HG02885 (cell line): ENCODE data around the gene RASGRF1.

ENCODE experiments used
- ATAC-seq: cut with Tn5 transposase; IDR thresholded peaks from one replicate; pipeline ENCODE4 v1.9.1; 2021; ENCODE audit warnings: mild to moderate bottlenecking; ENCODE audit not compliant: unreplicated experiment, poor library complexity

Gene RASGRF1

GRCh38 chr15:79067969-79068368 lies 22.6 kb downstream of the RASGRF1 start:
- ATAC-seq: no peak

DNA sequence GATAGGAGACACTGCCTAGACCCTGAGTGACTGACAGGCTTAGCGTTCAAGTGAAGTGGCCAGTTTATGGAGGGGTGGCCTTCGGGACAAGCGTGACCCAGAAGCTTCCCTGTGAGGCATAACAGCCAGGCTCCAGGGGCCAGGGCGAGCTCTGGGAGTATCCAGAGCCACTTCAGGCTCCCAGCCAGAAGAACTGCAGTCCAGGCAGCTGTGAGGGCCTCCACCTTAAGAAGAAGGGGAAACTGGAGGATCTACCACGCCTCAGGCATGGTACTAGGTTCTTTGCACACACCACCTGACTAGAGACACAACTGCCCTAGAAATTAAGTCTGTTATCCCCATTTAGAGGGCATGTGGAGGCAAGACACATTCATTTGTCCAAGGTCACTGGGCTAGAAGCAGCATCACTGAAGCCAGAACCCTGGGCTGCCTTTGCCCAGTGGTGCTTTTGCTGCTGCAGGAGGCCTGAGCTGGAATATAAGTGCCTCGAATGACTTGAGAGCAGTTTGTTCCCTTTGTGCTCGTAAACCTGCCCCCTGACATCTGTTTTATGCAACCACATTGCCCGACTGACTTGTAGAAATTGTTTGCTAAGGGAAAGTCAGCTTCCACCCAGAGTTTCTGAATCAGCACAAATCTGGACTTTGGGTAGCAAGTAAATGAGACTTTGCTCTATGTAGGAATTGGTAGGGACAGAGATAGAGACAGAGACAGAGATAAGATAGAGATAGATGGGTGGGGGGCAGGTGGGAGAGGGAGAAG lies 23.3 kb downstream of the RASGRF1 start:
- no peak for ATAC-seq

GRCh38 chr15:79066391-79067071 lies 24.0 kb downstream of the RASGRF1 start:
- ATAC-seq: no peak

GRCh38 chr15:79065706-79066376 lies 24.7 kb downstream of the RASGRF1 start:
- ATAC-seq: no peak

DNA sequence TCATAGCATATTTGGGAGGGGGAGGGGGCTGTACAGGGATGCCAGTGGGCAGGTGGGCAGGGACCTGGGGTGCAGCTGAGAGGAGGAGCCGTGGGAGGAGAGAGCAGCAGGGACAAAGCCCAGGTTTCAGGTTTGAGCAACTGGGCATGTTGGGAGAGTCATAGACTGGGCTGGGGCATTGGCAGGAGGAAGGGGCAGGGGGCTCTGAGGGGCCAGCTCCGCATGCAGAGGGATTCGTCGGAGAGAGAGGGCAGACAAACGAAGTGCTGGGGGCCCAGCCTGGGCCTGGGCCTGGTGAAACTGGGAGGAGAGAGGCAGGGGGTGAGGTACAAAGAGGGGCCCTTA lies 25.2 kb downstream of the RASGRF1 start:
- ATAC-seq: no peak

GRCh38 chr15:79064496-79064895 lies 26.1 kb downstream of the RASGRF1 start:
- no peak for ATAC-seq

GRCh38 chr15:79060175-79060574 lies 30.4 kb downstream of the RASGRF1 start:
- no peak for ATAC-seq

GRCh38 chr15:79059081-79059572 lies 31.5 kb downstream of the RASGRF1 start:
- no peak for ATAC-seq

- ATAC-seq: no peak
Observed at GRCh38 chr15:79058260-79058850, 32.2 kb downstream of the RASGRF1 start.

DNA sequence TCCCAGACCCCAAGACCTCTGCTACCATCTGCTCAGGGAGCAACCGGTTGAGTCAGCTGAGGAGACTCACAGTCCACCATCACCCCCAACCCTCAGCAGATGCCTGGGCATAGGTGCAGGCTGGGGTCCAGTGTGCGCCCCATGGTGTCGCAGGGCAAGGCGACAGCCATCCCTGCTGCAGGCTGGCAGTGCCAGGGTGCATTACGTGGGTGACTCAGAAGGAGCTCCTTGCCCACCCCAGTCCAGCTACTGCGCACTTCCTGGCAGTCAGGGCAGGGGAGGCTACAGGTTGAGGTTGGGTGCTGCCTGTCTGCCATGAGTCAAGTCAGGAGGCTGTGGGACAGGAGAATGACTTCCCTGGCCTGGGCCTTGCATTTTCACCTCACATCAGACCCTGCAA lies 33.5 kb downstream of the RASGRF1 start:
- ATAC-seq: no peak

GRCh38 chr15:79054350-79054749 lies 36.2 kb downstream of the RASGRF1 start:
- no peak for ATAC-seq

DNA sequence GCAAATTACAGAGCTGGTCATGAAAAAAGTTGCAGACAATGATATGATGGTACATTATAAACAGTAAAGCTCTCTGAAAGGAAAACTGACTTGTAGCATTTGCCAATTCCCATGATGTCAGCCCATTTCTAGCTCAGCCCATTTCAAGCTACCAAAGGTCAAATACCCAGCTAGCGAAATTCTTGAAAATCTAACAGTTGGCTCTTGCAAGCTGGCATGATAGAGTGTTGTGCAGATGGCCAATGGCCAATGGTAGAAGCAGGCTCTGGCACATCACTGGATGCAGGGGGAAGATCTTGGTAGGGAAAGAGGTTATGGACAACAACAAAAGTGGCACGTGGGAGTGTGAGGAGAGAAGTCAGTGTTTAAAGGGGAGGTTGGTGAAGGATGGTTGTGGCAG lies 36.7 kb downstream of the RASGRF1 start:
- no peak for ATAC-seq

DNA sequence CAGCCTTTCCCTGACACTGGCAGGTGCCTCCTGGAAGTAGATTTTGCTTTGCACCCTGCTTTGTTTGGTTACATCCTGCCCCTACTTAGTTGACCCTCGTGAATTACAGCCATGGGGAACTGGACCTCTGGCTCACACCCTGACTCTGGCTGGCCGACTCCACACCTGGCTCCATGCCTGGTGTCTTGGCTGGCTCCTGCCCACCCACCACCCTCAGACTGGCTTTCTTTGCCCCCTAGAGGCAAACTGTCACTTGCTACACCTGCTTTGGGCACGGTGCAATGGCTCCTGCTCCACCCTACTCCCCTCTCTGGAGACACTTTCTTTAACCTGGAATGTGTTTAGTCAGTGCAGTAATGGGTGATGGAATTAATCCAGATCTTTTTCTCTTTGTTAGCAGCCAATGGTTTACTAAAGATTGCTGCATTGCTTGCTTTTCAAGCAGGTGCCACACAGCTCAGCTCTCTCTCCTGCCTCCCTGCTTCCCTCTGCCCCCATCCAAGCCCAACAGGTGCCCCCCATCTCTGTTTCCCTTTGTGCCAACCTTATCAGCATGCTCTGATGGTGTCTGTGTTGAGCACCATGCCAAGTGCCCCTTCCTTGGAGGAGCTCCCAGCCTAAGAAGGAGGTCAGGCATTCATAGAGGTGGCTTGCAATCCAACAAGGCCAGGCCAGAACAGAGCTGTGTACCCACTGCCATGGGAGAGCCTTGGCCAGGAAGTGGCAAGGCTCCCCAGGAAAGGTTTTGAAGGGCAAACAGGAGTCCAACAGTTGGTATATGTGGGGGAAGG lies 38.4 kb downstream of the RASGRF1 start:
- ATAC-seq: no peak

DNA sequence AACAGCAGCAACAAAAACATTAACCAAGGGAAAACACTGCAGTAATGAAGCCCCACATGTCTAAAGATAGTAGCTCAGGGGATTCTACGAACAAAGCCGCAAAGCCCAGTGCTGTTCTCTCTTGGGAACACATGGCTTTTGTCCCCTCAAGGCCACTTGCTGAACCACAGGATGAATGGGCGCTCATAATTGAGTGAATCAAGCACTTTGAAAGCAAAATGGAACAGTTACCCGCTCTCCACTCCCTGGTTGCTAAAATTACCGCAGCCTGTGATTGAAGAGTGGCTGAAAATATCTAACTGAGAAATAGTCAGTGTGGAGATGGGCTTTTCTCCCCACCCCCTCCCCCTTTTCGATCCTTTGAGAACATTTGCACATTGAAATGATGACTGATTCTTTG lies 39.6 kb downstream of the RASGRF1 start:
- ATAC-seq: no peak

DNA sequence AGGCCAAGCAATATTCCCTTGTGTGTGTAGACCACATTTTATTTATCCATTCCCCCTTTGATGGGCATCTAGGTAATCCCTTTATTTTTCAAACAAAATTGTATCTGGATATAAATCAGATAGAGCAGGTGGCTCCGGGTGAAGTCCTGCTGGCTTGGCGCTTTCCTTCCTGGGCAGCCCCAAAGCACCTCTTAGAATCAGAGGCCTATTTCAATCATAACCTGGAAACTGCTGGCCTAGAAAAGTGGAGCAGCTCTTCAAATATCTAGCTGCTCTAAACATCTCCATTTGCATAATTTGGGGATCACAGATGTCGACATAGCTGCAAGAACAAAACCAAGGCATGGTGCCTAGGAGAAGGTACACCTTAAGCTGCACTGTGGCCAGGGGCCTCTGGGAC lies 40.2 kb downstream of the RASGRF1 start:
- ATAC-seq: no peak

DNA sequence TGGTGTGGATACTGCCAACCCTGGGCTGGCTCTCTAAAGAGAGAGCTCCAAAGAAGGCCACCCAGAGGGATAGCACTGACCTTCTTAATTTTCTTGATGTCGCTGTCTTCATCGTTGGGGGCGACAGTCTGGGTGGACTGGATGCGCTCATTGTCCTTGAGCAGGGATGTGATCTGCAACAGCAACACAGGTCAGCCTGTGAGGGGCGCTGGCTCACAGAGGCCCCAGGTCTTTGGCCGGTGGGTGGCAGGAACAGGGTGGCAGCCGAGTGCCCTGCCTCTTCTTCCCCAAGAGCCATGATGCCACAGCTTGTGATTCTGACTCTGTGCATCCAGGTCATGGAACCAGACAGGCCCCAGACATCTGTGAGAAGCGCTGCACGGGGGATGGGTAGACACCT lies 41.2 kb downstream of the RASGRF1 start:
- no peak for ATAC-seq

GRCh38 chr15:79047676-79048439 lies 42.7 kb downstream of the RASGRF1 start:
- ATAC-seq: no peak

GRCh38 chr15:79046691-79047404 lies 43.7 kb downstream of the RASGRF1 start:
- no peak for ATAC-seq

DNA sequence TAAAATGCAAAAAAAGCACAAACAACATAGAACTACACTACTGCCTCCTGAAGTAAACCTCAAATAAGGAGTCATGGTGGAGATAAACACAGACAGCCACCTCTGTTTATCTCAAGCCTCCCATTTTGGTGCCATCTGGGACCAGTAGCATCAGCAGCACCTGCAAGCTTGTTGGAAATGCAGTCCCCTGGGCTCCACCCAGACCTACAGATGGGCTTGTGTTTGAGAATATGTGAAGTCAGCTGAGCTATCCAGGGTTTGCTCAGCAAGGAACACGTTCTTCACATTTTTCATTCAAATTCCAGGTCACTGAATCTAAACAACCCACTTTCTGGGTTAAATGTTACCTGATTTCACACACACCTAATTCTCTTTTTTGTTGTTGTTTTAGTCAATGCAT lies 45.5 kb downstream of the RASGRF1 start:
- no peak for ATAC-seq
